IgD-negative memory B cell (primary cell): ENCODE results near the gene DNAH9. TPM values are rescaled to one million over a fixed set of nuclear protein-coding genes. Genes with fewer than 3 reads are reported as not detected.

Source experiments
- H3K27ac Mint-ChIP-seq, 3 donors: one replicate each; pipeline ENCODE4 v1.8.0; 2020 to 2022; ENCODE audit warnings: mild to moderate bottlenecking in 3 of 3, mixed read lengths in 3 of 3, moderate library complexity in 1 of 3
- H3K27me3 Mint-ChIP-seq: one replicate; pipeline ENCODE4 v1.8.0; 2021; ENCODE audit warnings: mixed read lengths
- H3K36me3 Mint-ChIP-seq: one replicate; pipeline ENCODE4 v1.8.0; 2020; ENCODE audit warnings: mild to moderate bottlenecking, mixed read lengths
- H3K4me1 Mint-ChIP-seq, 3 donors: one replicate each; pipeline ENCODE4 v1.8.0; 2020 to 2022; ENCODE audit warnings: mixed read lengths in 3 of 3, mild to moderate bottlenecking in 1 of 3
- H3K4me3 Mint-ChIP-seq, 4 donors: one replicate each; pipeline ENCODE4 v1.8.0; 2020 to 2022; ENCODE audit warnings: mild to moderate bottlenecking in 4 of 4, mixed read lengths in 4 of 4, moderate library complexity in 3 of 4
- H3K9me3 Mint-ChIP-seq, 3 donors: one replicate each; pipeline ENCODE4 v1.8.0; 2020 to 2021; ENCODE audit warnings: mixed read lengths in 3 of 3, mild to moderate bottlenecking in 1 of 3
- polyA plus RNA-seq: library from polyadenylated mRNA; unstranded; fragments of 300-500 nt; fragmentation: Illumina TruSeq; gene quantifications from one replicate; pipeline ENCODE4 v1.2.3, GENCODE V29; 2021

Gene DNAH9
- polyA plus RNA-seq, 1 donor from 2014 or later = not detected

DNA sequence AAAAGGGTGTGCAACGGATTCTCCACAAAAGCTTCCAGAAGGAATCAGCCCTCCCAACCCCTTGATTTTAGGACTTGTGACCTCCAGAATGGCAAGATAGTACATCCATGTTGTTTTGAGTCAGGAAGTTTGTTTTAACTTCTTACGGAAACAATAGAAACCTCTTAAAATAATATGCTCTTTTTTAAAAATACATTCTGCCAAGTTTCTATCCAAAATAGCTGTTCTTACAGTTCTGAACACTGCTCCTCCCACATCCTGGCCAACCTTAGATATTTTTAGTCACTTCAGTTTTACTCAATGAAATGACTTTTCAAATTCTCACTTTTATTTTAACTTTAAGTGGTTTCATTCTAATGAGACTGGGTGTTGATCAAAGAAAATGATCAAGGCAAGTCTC lies 242.6 kb downstream of the DNAH9 start:
- peaks cover 0 to 5% (median 4%) of the 10 kb centered on the region in 3 donors for H3K9me3 Mint-ChIP-seq
- no peaks in the 10 kb centered on the region for H3K4me1 Mint-ChIP-seq
- H3K27ac Mint-ChIP-seq = no peak overlapping the region
- H3K36me3 Mint-ChIP-seq = no peaks in the 10 kb centered on the region
- H3K4me3 Mint-ChIP-seq = no peak overlapping the region
- no peaks in the 10 kb centered on the region for H3K27me3 Mint-ChIP-seq

DNA sequence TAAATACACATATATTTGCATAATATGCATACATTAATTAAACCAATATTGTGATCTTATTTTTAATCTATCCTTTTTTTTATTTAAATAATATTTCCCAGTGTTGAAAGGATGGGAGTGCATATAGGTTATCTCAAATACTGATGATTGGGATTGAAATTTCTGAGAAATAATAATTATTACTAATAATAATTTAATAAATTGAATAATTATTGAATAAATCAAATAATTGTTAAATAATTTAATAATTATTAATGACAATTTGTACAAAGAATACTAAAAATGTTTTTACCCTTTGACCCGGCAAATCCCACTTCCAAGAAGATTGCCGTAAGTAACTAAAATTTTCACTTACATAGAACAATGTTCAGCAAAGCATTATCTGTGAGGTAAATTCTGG lies 250.1 kb downstream of the DNAH9 start:
- peaks cover 0 to 12% (median 5%) of the 10 kb centered on the region in 3 donors for H3K9me3 Mint-ChIP-seq
- no peak overlapping the region for H3K4me3 Mint-ChIP-seq
- H3K27ac Mint-ChIP-seq = no peak overlapping the region
- peaks cover 3% of the 10 kb centered on the region for H3K36me3 Mint-ChIP-seq
- no peaks in the 10 kb centered on the region for H3K4me1 Mint-ChIP-seq
- peaks cover 2% of the 10 kb centered on the region for H3K27me3 Mint-ChIP-seq

DNA sequence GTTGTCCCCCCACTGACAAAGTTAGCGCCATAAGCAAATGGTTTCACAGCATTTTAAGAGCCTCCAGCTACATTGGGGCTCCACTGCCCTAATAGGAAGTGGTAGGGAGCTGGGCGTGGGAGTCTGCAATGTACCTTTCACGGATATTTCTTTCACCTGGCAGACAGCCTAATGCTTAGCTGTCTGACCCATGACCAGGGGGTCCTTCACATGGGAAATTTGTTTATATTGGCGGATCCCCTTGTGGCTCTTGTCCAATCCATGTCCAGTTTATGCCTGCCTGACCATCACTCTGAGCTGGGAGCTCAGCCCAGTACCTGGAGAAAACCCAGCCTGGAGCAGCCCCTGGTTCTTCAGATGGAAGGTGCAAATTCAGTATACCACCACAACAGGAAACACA lies 254.0 kb downstream of the DNAH9 start:
- H3K27me3 Mint-ChIP-seq = peaks cover 2% of the 10 kb centered on the region
- H3K4me3 Mint-ChIP-seq = no peak overlapping the region
- H3K27ac Mint-ChIP-seq = no peak overlapping the region
- H3K36me3 Mint-ChIP-seq = peaks cover 3% of the 10 kb centered on the region
- H3K9me3 Mint-ChIP-seq = peaks cover 0 to 9% (median 6%) of the 10 kb centered on the region in 3 donors
- no peaks in the 10 kb centered on the region for H3K4me1 Mint-ChIP-seq

DNA sequence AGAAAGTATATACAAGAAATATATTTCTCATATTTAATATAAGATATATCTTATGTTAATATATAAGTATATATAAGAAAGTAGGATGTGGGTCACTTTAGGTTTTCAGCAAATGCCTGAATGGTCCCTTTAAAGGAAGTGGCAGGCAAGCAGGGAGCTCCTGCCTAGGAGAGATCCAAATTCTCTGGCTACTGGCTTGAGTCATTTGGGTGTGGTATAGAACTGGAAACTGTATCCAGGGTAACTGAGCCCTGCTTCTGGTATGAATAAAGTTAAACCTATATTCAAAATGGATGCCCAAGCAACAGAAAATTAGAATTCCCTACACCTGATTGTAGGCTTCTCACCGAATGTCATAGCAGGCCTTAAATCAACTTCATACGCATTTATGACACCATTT lies 254.6 kb downstream of the DNAH9 start:
- peaks cover 0 to 9% (median 7%) of the 10 kb centered on the region in 3 donors for H3K9me3 Mint-ChIP-seq
- H3K36me3 Mint-ChIP-seq = peaks cover 3% of the 10 kb centered on the region
- peaks cover 2% of the 10 kb centered on the region for H3K27me3 Mint-ChIP-seq
- H3K4me1 Mint-ChIP-seq = no peaks in the 10 kb centered on the region
- no peak overlapping the region for H3K27ac Mint-ChIP-seq
- no peak overlapping the region for H3K4me3 Mint-ChIP-seq

DNA sequence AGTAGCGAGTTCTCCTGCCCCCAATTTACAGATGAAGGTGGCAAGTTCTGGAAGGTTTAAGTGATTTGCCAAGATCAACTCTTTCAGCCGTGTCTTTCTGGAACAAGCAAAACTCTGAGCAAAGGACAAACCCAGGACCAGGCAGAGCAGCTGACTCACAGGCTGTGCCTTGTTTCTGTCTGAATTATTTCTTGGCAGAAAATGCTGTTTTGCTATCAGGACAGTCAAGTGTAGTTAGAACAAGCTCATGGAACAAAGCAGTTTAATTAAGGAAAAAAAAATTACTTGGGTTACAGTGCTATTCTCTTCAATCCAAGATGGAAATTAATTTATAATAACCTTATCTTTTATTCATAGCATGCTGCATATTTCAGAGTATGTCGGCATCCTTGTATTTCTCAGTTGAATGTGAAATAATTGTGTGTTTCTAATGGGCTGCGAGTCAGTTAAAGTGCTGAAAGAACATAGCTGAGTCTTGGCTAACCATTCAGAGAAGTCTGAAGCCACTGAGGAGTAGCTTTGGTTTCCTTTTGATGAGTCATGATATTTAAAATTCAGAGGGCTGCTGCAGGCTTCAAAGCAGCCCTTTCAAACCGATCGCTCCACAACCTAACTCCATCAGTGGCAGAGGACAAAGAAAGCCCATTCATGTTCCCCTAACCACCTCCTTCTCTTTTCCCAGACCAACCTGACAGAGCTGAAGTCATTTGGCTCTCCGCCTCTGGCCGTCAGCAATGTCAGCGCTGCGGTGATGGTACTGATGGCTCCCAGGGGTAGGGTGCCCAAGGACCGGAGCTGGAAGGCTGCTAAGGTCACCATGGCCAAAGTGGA lies 255.3 kb downstream of the DNAH9 start:
- Mint-ChIP-seq H3K4me1 (no peaks in the 10 kb centered on the region), H3K4me3 (no peak overlapping the region), H3K36me3 (peaks cover 3% of the 10 kb centered on the region), H3K9me3 (peaks cover 0 to 9% (median 7%) of the 10 kb centered on the region in 3 donors), H3K27ac (no peak overlapping the region), H3K27me3 (peaks cover 2% of the 10 kb centered on the region)

DNA sequence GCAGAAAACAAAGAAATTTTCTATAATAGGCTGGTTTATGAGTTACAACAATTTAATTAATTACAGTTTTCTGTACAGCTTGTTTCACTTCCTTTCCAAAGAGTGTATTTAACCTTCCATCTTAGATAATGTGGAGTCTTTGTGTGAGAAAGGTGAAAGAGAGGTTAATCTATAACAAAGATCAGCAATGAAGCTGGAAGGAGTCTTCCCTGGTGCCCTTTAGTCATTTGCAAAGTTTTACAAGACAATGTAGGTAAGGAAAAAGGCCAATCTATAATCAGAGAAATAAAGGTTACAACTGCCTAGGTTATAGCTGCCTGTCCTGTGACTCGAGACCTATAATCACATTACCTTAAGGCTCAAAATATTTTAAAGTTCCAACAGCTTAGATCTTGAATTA lies 257.0 kb downstream of the DNAH9 start:
- Mint-ChIP-seq H3K9me3 (peaks cover 0 to 8% (median 5%) of the 10 kb centered on the region in 3 donors), H3K27ac (no peak overlapping the region), H3K36me3 (peaks cover 3% of the 10 kb centered on the region), H3K27me3 (peaks cover 2% of the 10 kb centered on the region), H3K4me3 (no peak overlapping the region), H3K4me1 (peaks cover 0 to 4% (median 0%) of the 10 kb centered on the region in 3 donors)

DNA sequence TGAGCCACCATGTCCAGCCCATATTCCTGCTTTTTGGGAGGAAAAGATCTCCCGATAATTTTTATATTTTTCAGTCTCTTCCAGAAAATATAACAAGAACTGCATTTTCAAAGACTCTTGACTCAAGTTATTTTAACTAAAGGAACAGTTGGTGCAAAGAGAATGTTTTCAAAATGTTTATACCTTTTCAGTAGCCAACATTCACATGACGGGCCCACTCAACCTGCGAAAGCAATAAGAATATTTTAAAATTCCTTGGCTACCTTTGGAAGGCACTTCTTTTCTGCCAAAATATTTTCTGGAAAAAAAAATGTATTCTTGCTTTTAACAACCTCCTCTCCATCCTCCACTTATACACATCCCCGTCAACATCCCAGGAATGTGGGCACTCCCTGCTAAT lies 258.7 kb downstream of the DNAH9 start:
- Mint-ChIP-seq H3K4me3 (no peak overlapping the region), H3K27me3 (no peaks in the 10 kb centered on the region), H3K4me1 (peaks cover 0 to 4% (median 0%) of the 10 kb centered on the region in 3 donors), H3K9me3 (peaks cover 0 to 8% (median 3%) of the 10 kb centered on the region in 3 donors), H3K36me3 (no peaks in the 10 kb centered on the region), H3K27ac (no peak overlapping the region)

DNA sequence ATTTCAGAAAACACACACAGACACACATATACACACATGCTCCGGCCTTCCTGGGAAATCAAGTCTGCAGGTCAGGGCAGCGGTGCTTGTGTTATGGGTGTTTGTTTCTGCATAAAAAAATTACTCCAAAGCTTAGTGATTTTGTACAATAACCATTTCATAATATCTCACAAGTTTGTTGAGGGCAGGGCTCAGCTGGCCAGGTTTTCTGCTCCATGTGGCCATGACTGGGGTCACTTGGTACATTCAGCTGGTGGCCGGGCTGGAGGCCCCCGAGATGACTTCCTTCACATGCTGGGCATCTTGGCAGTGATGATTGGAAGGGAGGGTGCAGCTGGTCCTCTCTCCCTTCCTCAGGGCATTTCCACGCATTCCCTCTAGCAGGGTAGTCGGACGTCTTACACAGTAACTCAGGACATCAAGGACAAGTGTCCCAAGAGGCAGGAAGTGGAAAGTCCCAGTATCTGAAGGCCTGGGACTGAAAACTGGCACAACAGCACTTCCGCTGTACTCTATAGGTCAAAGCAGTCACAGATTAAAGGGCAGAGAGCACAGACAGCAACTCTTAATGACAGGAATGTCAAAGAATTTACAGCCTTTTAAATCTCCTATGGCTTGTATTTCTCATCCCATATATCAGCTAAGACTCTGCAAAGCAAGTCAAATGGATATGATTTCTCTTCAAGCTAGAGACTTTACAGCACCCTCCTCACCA lies 271.6 kb downstream of the DNAH9 start:
- no peaks in the 10 kb centered on the region for H3K36me3 Mint-ChIP-seq
- no peak overlapping the region for H3K27ac Mint-ChIP-seq
- no peak overlapping the region for H3K4me3 Mint-ChIP-seq
- H3K27me3 Mint-ChIP-seq = no peaks in the 10 kb centered on the region
- H3K9me3 Mint-ChIP-seq = peaks cover 3 to 4% (median 3%) of the 10 kb centered on the region in 3 donors
- H3K4me1 Mint-ChIP-seq = no peaks in the 10 kb centered on the region

DNA sequence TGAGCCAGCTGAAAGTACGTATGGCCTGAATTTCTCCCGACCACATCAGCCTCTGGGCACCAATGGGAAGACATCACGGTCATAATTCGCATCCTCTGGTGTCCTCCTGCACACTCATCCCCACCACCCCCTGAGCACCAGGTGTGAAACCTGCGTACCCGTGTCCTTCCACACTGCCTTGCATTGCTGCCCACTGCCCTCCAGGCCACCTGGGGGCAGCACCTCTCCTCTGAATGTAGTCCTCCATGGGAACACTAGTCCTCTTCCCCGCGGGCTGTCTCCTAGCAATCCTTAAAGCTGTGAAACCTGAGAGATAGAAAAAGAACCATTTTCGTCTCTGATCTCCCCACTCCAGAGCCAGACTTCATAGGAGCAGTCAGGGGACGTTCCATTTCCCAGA lies 273.5 kb downstream of the DNAH9 start:
- H3K27ac Mint-ChIP-seq = no peak overlapping the region
- no peaks in the 10 kb centered on the region for H3K4me1 Mint-ChIP-seq
- peaks cover 3 to 4% (median 3%) of the 10 kb centered on the region in 3 donors for H3K9me3 Mint-ChIP-seq

DNA sequence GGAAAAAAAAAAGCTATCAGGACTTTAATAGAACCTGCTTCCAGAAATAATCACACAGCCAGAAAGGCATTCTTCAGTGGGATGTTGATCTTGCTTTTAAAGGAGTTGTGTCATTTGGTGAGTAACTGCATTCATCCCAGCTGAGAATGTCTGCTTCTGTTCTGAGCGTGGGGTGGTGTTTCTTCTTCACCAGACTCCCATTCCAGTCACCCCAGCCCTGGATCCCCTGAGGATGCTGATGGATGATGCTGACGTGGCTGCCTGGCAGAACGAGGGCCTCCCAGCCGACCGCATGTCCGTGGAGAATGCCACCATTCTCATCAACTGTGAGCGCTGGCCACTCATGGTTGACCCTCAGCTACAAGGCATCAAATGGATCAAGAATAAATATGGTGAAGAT lies 276.5 kb downstream of the DNAH9 start:
- Mint-ChIP-seq H3K4me1 (no peaks in the 10 kb centered on the region), H3K4me3 (no peak overlapping the region), H3K36me3 (no peaks in the 10 kb centered on the region), H3K9me3 (peaks cover 3% of the 10 kb centered on the region in 3 donors), H3K27me3 (no peaks in the 10 kb centered on the region), H3K27ac (no peak overlapping the region)

More for the DNA sequence above, 273.5 kb downstream of the DNAH9 start:
- Mint-ChIP-seq H3K27me3 (no peaks in the 10 kb centered on the region), H3K36me3 (no peaks in the 10 kb centered on the region), H3K4me3 (no peak overlapping the region)

DNA sequence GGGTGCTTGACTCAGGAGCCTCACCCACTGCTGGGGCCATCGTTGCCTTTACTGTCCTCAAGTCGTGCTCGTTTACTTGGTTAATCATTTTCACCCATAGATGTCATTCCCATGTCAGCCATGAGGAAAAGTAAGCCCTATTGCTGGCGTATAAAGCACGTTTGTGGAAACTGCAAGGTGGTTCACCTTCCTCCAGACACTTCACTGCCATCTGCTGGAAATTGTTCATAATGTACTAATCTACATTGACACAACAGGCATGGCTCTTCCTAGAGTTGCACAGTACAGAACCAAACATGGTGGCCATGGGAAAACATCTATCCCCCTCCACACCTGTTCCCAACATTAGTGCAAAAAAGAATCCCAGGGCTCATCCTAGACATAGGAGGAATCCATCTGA lies 282.4 kb downstream of the DNAH9 start:
- H3K4me3 Mint-ChIP-seq = no peak overlapping the region
- H3K4me1 Mint-ChIP-seq = no peaks in the 10 kb centered on the region
- no peak overlapping the region for H3K27ac Mint-ChIP-seq
- no peaks in the 10 kb centered on the region for H3K27me3 Mint-ChIP-seq
- H3K9me3 Mint-ChIP-seq = no peaks in the 10 kb centered on the region
- H3K36me3 Mint-ChIP-seq = no peaks in the 10 kb centered on the region

DNA sequence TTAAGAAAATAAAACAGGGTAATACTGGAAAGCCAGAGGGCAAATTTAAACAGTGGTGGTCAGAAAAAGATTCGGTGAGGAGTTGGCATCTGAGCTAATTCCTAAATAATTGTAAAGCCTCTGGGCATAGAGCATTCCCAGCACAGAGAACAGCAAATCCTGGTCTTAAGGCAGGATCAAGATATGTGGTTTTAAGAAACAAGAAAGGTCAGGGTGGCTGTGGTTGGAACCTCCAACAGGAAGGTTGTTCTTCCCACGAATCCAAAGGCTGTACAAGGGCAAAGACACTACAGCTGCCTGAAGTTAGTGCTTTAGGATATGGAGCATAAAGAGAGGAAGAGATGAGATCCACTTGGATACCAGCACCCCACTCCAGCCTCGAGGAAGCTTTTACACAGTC lies 284.4 kb downstream of the DNAH9 start:
- Mint-ChIP-seq H3K27ac (peak overlapping the region in 1 of 3 donors; percentile 63), H3K9me3 (no peaks in the 10 kb centered on the region), H3K27me3 (no peaks in the 10 kb centered on the region), H3K4me1 (no peaks in the 10 kb centered on the region), H3K36me3 (no peaks in the 10 kb centered on the region), H3K4me3 (no peak overlapping the region)

DNA sequence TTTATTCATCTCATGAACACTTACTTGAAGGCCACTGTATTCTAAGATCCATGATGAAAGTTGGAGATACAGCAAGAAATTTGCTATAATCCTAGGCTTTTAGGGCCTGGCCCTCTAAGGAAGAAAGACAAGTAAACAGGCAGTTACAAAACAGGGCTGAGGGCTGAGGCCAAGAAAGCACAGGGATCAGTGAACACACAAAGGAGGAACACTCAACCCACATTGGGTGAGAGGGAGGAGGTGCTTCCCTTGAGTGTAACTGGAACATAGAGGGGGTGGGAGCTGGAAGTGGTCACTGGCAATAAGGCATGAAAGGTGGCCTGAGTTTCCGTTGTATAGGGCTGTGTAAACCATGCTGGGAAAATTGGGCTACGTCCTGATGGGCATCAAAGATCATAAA lies 286.8 kb downstream of the DNAH9 start:
- Mint-ChIP-seq H3K27me3 (no peaks in the 10 kb centered on the region), H3K4me3 (no peak overlapping the region), H3K4me1 (peaks cover 0 to 3% (median 0%) of the 10 kb centered on the region in 3 donors), H3K27ac (no peak overlapping the region), H3K36me3 (no peaks in the 10 kb centered on the region), H3K9me3 (no peaks in the 10 kb centered on the region)

DNA sequence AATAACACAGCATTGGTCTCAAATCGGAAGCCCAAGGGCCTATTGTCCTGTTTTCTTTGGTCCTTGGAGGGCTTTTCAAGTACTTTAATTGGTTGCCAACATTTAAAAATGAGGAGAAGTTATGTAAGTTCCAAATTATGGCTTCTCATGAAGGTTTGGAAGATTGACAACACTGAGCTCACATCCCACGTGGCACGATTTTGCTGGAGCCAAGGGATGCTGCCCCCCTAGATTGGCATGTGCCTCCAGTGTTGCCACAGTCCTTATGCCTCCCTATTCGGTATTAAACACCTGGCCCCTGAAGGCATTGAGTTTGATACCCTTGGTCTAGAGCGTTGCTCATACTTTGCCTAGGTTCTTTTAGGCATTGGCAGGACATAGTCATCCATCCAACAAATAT lies 291.0 kb downstream of the DNAH9 start:
- Mint-ChIP-seq H3K4me1 (peaks cover 0 to 3% (median 0%) of the 10 kb centered on the region in 3 donors), H3K36me3 (peaks cover 2% of the 10 kb centered on the region), H3K27me3 (no peaks in the 10 kb centered on the region), H3K27ac (no peak overlapping the region), H3K4me3 (no peak overlapping the region), H3K9me3 (peaks cover 0 to 4% (median 2%) of the 10 kb centered on the region in 3 donors)

DNA sequence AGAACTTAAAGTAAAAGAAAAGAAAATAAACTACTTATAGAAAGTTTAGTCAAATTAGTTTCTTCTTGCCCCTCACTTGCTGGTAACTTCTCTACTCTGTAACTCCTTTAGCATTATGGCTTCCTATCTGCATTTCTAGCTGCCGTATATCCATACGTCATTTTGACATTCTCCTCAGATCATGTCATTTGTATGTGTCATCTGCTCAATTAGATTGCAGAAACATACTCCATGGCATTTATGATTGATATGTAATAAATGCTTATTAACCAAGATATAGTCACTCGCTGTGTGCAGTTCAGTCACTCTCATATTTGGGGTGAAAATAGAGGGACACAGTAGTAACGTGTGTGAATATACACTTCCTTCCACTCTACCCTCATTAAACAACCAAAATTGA lies 295.6 kb downstream of the DNAH9 start:
- Mint-ChIP-seq H3K27me3 (no peaks in the 10 kb centered on the region), H3K36me3 (peaks cover 2% of the 10 kb centered on the region), H3K27ac (no peak overlapping the region), H3K9me3 (peaks cover 0 to 4% (median 2%) of the 10 kb centered on the region in 3 donors), H3K4me3 (no peak overlapping the region), H3K4me1 (peaks cover 0 to 3% (median 0%) of the 10 kb centered on the region in 3 donors)
